Measurements from ENCODE around the gene PIKFYVE.
"Not testable (repeated sequence)": the region's sequence is repeated elsewhere in the genome, so short reads cannot be mapped to it uniquely, and the experiment has no call there.

Gene PIKFYVE

GRCh38 chr2:208356420-208356819 lies 90.4 kb downstream of the PIKFYVE start:
- H3K4me3 ChIP-seq (ENCODE audit: low read depth, low read length); DNase-seq (ENCODE audit: low read depth): not testable (repeated sequence)

- DNase-seq (ENCODE audit: low read depth), result no peak
- no peak overlapping the region for H3K4me3 ChIP-seq (ENCODE audit: low read depth, low read length)
These were observed 91.0 kb downstream of the PIKFYVE start for GRCh38 chr2:208356846-208357574.

- H3K4me3 ChIP-seq (ENCODE audit: low read depth, low read length), result no peak overlapping the region
- DNase-seq (ENCODE audit: low read depth), result no peak
These were observed 92.9 kb downstream of the PIKFYVE start for GRCh38 chr2:208358758-208359631.

- no peak for DNase-seq (ENCODE audit: low read depth)
- H3K4me3 ChIP-seq (ENCODE audit: low read depth, low read length), result no peak overlapping the region
These were observed 93.6 kb downstream of the PIKFYVE start for GRCh38 chr2:208359632-208359986.

- no peak for DNase-seq (ENCODE audit: low read depth)
- H3K4me3 ChIP-seq (ENCODE audit: low read depth, low read length), result no peak overlapping the region
These were observed 94.4 kb downstream of the PIKFYVE start for GRCh38 chr2:208360259-208361076.

- DNase-seq (ENCODE audit: low read depth), result no peak
These were observed 95.0 kb downstream of the PIKFYVE start for GRCh38 chr2:208361077-208361441.

GRCh38 chr2:208363485-208363884 lies 97.4 kb downstream of the PIKFYVE start:
- DNase-seq (ENCODE audit: low read depth), result peak; percentile 61

More at GRCh38 chr2:208361077-208361441, 95.0 kb downstream of the PIKFYVE start:
- no peak overlapping the region for H3K4me3 ChIP-seq (ENCODE audit: low read depth, low read length)

GRCh38 chr2:208366215-208367127 lies 100.4 kb downstream of the PIKFYVE start:
- DNase-seq (ENCODE audit: low read depth), result no peak
- no peak overlapping the region for H3K4me3 ChIP-seq (ENCODE audit: low read depth, low read length)

More at GRCh38 chr2:208363485-208363884, 97.4 kb downstream of the PIKFYVE start:
- no peak overlapping the region for H3K4me3 ChIP-seq (ENCODE audit: low read depth, low read length)

- H3K4me3 ChIP-seq (ENCODE audit: low read depth, low read length), result no peak overlapping the region
- no peak for DNase-seq (ENCODE audit: low read depth)
These were observed 103.0 kb downstream of the PIKFYVE start for GRCh38 chr2:208369091-208369490.

GRCh38 chr2:208370881-208371633 lies 105.0 kb downstream of the PIKFYVE start:
- H3K4me3 ChIP-seq (ENCODE audit: low read depth, low read length), result no peak overlapping the region
- DNase-seq (ENCODE audit: low read depth), result no peak

- no peak overlapping the region for H3K4me3 ChIP-seq (ENCODE audit: low read depth, low read length)
- no peak for DNase-seq (ENCODE audit: low read depth)
These were observed 105.5 kb downstream of the PIKFYVE start for GRCh38 chr2:208371634-208371935.

- no peak overlapping the region for H3K4me3 ChIP-seq (ENCODE audit: low read depth, low read length)
- DNase-seq (ENCODE audit: low read depth), result no peak
These were observed 107.5 kb downstream of the PIKFYVE start for GRCh38 chr2:208373460-208374089.

- no peak overlapping the region for H3K4me3 ChIP-seq (ENCODE audit: low read depth, low read length)
- no peak for DNase-seq (ENCODE audit: low read depth)
These were observed 109.5 kb downstream of the PIKFYVE start for GRCh38 chr2:208375491-208376068.

- not testable (repeated sequence) for H3K4me3 ChIP-seq (ENCODE audit: low read depth, low read length); DNase-seq (ENCODE audit: low read depth)
These were observed 111.3 kb downstream of the PIKFYVE start for GRCh38 chr2:208377344-208377860.

GRCh38 chr2:208379192-208379591 lies 113.1 kb downstream of the PIKFYVE start:
- no peak overlapping the region for H3K4me3 ChIP-seq (ENCODE audit: low read depth, low read length)
- DNase-seq (ENCODE audit: low read depth), result no peak

- H3K4me3 ChIP-seq (ENCODE audit: low read depth, low read length), result no peak overlapping the region
- DNase-seq (ENCODE audit: low read depth), result no peak
These were observed 118.6 kb downstream of the PIKFYVE start for GRCh38 chr2:208384637-208385036.

GRCh38 chr2:208386541-208386940 lies 120.5 kb downstream of the PIKFYVE start:
- DNase-seq (ENCODE audit: low read depth), result no peak
- H3K4me3 ChIP-seq (ENCODE audit: low read depth, low read length), result no peak overlapping the region
